ENCODE measurements around the gene DIAPH3. TPM values are rescaled to one million over a fixed set of nuclear protein-coding genes. Genes with fewer than 3 reads are reported as not detected.

DIAPH3 gene
- total and polyA plus RNA-seq, 7 donors: 0.16 to 3.8 (median 1.1) TPM; not detected in 1

DNA sequence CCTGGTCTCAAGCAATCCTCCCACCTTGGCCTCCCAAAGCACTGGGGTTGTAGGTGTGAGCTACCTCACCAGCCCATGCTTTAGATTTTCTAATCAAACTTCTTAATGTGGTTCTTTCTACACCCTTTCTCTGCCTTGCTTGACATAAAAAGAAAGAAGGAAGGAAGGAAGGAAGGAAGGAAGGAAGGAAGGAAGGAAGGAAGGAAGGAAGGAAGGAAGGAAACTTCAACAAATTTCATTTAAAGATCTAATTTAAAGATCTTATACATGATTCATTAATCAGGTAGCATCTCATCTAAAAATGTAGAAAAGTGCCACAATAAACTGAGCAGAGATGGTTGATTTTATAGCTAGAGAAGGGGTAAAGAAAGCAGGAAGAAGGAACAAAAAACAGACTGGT lies 215.0 kb downstream of the DIAPH3 start:
- intact Hi-C loops (cut with DNase I): no loop called here
- H3K27ac ChIP-seq: no peak overlapping the region
- DNase-seq: no peak
- no peaks in the 10 kb centered on the region for H3K27me3 ChIP-seq
- no peaks in the 10 kb centered on the region for H3K4me1 ChIP-seq
- H3K36me3 ChIP-seq: no peaks in the 10 kb centered on the region
- no peaks in the 10 kb centered on the region for H3K9me3 ChIP-seq
- TF ChIP-seq POLR2AphosphoS5 (IDR thresholded peaks at IDR 0.05): no peak
- TF ChIP-seq EP300 (IDR thresholded peaks at IDR 0.05): no peak
- TF ChIP-seq, protein P1, sequence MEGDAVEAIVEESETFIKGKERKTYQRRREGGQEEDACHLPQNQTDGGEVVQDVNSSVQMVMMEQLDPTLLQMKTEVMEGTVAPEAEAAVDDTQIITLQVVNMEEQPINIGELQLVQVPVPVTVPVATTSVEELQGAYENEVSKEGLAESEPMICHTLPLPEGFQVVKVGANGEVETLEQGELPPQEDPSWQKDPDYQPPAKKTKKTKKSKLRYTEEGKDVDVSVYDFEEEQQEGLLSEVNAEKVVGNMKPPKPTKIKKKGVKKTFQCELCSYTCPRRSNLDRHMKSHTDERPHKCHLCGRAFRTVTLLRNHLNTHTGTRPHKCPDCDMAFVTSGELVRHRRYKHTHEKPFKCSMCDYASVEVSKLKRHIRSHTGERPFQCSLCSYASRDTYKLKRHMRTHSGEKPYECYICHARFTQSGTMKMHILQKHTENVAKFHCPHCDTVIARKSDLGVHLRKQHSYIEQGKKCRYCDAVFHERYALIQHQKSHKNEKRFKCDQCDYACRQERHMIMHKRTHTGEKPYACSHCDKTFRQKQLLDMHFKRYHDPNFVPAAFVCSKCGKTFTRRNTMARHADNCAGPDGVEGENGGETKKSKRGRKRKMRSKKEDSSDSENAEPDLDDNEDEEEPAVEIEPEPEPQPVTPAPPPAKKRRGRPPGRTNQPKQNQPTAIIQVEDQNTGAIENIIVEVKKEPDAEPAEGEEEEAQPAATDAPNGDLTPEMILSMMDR (IDR thresholded peaks at IDR 0.05): no peak
- no peak overlapping the region for H3K4me3 ChIP-seq

DNA sequence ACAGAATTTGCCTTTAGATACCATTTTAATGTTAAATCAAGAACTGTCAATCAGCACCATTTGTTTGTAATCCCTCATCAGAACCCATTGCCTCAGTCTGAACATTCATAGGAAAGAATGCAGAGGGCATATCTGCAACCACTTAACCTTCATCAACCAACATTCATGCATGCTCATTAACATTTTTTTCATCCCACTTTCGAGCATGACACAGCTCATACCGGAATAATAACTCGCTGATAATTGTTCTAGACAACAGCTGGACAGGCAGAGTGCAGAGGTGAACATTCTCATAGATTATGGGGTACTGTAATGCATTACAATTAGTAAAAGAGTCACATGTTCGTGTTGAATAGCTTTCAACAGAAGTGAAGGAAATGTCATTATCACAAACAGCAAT lies 216.8 kb downstream of the DIAPH3 start:
- Histone ChIP-seq H3K4me1 (no peaks in the 10 kb centered on the region), H3K27me3 (no peaks in the 10 kb centered on the region), H3K27ac (no peak overlapping the region), H3K36me3 (no peaks in the 10 kb centered on the region), H3K4me3 (no peak overlapping the region), H3K9me3 (no peaks in the 10 kb centered on the region)
- intact Hi-C loops (cut with DNase I): no loop called here
- DNase-seq: no peak
- TF ChIP-seq POLR2AphosphoS5 (IDR thresholded peaks at IDR 0.05) (no peak), EP300 (IDR thresholded peaks at IDR 0.05) (no peak), POLR2A (IDR thresholded peaks at IDR 0.05) (no peak)
- TF ChIP-seq, protein P1 (IDR thresholded peaks at IDR 0.05): no peak
- 92% methylated on average over 4 of the region's 4 CpGs for WGBS, 2 donors

DNA sequence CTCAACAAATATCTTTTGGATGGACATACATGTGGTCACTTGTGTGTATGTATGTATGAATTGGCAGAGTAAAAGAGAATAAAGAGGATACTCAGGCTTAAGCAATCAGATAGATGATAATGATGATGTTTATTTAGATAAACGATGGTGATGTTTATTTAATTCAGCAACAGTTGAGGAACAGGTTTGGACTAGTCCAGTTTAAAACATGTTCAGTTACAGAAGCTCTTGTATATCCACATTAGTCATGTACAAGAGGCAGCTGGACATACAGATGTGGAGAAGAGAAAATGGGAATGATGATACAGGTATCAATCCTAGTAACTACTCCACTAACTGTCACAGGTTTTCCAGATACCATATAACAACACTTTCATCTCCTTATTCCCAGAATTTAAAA lies 232.1 kb downstream of the DIAPH3 start:
- TF ChIP-seq POLR2AphosphoS5 (IDR thresholded peaks at IDR 0.05) (no peak), EP300 (IDR thresholded peaks at IDR 0.05) (no peak), POLR2A (IDR thresholded peaks at IDR 0.05) (no peak)
- TF ChIP-seq, protein P1 (IDR thresholded peaks at IDR 0.05): no peak
- intact Hi-C loops (cut with DNase I): no loop called here
- Histone ChIP-seq H3K4me3 (no peak overlapping the region), H3K4me1 (no peaks in the 10 kb centered on the region), H3K9me3 (peaks cover 0 to 3% (median 0%) of the 10 kb centered on the region in 4 donors), H3K36me3 (no peaks in the 10 kb centered on the region), H3K27me3 (no peaks in the 10 kb centered on the region), H3K27ac (no peak overlapping the region)
- no peak for DNase-seq
- WGBS, 2 donors: 34 to 58% methylated on average over 1 of the region's 1 CpG

DNA sequence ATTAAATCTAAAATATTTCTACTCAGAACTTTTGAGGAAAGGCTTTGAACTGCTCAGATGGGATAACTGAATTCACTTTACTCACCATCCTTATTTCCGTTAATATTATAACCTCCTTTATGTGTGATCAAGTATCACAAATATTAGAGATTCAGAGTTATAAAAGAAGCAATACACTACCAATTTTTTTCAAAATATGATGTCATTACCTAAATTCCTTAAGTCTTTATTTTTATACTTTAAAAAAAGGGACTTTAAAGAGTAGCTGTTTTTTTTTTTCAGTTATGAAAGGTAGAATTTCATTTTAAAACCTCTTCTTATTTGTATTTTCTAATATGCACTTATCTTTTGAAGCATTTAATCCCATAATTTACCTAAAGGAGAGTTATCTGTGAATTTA lies 239.5 kb downstream of the DIAPH3 start:
- no peak overlapping the region for H3K4me3 ChIP-seq
- no peaks in the 10 kb centered on the region for H3K27me3 ChIP-seq
- no peak for DNase-seq
- H3K36me3 ChIP-seq: no peaks in the 10 kb centered on the region
- intact Hi-C loops (cut with DNase I): no loop called here
- WGBS, 2 donors: 97 to 99% methylated on average over 1 of the region's 1 CpG
- peaks cover 0 to 3% (median 0%) of the 10 kb centered on the region in 4 donors for H3K9me3 ChIP-seq
- TF ChIP-seq POLR2A (IDR thresholded peaks at IDR 0.05) (no peak), POLR2AphosphoS5 (IDR thresholded peaks at IDR 0.05) (no peak), EP300 (IDR thresholded peaks at IDR 0.05) (no peak)
- TF ChIP-seq, protein P1 (IDR thresholded peaks at IDR 0.05): no peak
- no peaks in the 10 kb centered on the region for H3K4me1 ChIP-seq
- H3K27ac ChIP-seq: no peak overlapping the region

DNA sequence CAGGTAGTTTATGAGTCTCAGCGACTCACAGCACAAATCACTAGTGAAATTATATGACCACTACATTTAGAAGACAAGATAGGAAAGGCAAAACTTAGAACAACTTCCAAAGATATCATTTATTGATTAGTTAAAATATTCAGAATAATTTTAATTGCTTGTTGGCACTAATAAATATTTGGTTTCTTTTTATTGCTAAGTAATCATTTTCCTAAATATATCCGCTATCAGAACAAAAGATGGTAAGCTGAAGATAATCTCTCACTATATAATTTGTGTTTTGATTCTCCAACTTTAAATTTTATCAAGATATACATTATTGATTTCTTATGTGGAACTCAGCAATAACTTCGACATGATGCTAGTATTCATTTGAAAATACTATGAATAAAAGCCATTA lies 248.5 kb downstream of the DIAPH3 start:
- no peaks in the 10 kb centered on the region for H3K4me1 ChIP-seq
- H3K9me3 ChIP-seq: no peaks in the 10 kb centered on the region
- DNase-seq: no peak
- no peak overlapping the region for H3K27ac ChIP-seq
- no peaks in the 10 kb centered on the region for H3K36me3 ChIP-seq
- intact Hi-C loops (cut with DNase I): no loop called here
- H3K4me3 ChIP-seq: no peak overlapping the region
- no peaks in the 10 kb centered on the region for H3K27me3 ChIP-seq
- 92 to 95% methylated on average over 3 of the region's 3 CpGs for WGBS, 2 donors
- TF ChIP-seq, protein P1 (IDR thresholded peaks at IDR 0.05): no peak
- TF ChIP-seq EP300 (IDR thresholded peaks at IDR 0.05) (no peak), POLR2A (IDR thresholded peaks at IDR 0.05) (no peak)

Data from sigmoid colon (tissue), 7 donors.